ENCODE results near the gene GLRA3.
A peak's percentile ranks its signal among the peaks of the same experiment; 100 is the strongest.
"Not testable (repeated sequence)": the region's sequence is repeated elsewhere in the genome, so short reads cannot be mapped to it uniquely, and the experiment has no call there.

The GLRA3 gene

GRCh38 chr4:174713181-174713580, 115.9 kb downstream of the GLRA3 start:
- DNase-seq = no peak

DNA sequence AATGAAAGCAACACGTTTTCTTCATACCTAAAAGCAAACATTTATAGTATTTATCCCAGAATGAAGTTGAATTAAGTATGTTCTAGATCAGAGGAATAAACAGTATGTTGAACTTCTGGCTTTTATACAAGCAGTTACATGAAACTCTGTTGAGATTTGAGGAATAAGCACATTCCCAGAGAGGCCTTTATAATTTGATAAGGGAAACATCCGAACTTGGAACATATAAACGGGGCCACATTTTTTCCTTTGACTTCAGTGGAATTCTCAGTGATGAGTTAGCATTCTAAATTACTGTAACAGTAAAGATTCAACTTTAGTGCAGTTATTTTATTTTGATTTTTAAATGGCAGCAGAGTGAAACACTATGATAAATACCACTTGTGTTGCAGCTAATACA, 119.5 kb downstream of the GLRA3 start:
- DNase-seq = no peak

GRCh38 chr4:174708381-174708780, 120.7 kb downstream of the GLRA3 start:
- DNase-seq = no peak

DNA sequence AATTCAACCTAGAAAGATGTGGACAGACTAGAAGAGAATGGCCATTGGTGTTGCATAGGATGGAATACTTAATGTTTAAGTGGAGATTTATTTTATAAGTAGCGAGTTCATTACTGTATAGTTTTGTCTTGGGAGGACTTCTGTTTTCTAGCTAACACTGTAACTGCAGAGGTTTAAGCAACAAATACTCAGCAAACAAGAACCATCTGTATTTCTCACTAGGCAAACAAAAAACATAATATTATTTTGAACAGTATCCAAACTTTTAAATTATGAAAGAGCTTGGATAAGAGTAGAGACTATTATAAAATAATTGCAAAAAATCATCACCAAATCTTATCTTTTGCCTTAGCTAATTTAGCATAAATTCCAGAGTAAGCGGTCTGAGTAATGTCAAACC, 121.1 kb downstream of the GLRA3 start:
- no peak for DNase-seq

DNA sequence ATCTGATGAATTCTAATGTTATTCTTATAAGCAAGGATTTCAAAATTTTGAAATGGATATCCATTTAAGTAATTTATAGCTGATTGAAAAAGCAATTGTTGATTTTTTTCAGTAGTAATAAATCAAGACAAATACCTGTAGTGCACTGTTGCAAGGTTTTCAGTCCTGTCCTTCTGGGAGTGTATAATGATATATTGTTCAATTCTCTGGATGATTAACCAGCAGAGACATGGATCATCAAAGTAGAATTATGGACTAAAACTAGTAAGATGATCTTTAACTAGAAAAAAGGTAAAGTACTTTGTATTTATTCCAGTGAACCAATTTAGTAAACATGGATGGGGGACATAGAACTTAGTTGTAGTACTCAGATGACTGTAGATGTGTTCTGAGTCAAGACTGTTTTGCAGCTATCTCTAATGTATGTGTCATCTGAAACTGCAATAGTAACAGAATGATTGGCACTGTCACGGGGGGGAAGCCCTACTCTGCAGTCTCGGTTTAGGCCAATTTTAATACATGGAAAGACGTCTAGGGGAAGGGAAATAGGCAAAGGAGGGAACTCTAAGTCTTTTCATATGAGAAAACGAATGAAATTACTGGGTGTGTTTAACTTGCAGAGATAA, 121.9 kb downstream of the GLRA3 start:
- DNase-seq = no peak

GRCh38 chr4:174702979-174703478, 126.0 kb downstream of the GLRA3 start:
- DNase-seq = no peak

DNA sequence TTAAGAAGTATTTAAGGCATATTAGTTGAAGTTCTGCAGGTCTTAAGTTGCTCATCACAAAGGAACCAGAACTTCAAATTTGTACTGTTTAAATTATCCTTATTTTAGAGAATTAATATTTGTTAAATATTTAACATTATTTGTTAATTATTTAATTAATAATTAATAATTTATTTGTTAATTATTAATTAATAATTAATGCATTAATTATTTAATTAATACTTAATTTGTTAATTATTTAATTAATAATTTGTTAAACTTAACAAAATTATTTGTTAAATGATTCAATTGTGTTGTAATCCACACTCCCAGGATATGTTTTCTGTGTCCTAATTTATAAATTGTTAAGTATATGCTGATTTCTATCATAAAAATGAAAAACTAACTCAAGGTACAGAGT, 129.4 kb downstream of the GLRA3 start:
- no peak for DNase-seq

GRCh38 chr4:174697896-174698295, 131.2 kb downstream of the GLRA3 start:
- no peak for DNase-seq

GRCh38 chr4:174697202-174697601, 131.8 kb downstream of the GLRA3 start:
- DNase-seq = no peak

DNA sequence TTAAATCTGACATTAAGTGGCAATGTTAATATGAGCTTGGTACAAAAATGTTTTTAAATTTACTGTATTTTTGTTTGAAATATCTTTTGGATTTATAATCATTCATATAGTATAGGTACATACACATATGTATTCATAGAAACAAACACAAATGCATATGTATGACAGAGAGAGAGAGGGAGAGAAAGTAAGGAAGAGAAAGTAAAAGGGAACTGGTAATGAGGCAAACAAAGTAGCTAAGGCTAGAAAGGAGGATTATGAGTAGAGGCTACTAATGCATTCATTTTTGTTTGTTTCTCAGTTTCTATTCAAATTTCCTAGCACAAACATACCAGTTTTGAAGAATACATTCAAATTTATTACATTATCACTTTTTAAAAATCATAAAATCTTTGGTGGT, 132.4 kb downstream of the GLRA3 start:
- DNase-seq = no peak

GRCh38 chr4:174691876-174692275, 137.2 kb downstream of the GLRA3 start:
- not testable (repeated sequence) for DNase-seq

DNA sequence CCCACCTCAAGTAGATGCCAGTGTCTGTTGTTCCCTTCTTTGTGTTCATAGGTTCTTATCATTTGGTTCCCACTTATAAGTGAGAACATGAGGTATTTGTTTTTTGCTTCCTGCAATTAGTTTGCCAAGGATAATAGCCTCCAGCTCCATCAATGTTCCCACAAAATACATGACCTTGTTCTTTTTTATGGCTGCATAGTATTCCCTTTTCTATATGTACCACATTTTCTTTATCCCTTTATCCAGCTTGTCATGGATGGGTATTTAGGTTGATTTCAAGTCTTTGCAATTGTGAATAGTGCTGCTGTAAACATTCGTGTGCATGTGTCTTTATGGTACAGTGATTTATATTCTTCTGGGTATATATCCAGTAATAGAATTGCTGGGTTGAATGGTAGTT, 138.4 kb downstream of the GLRA3 start:
- DNase-seq = no peak

GRCh38 chr4:174689618-174690017, 139.4 kb downstream of the GLRA3 start:
- DNase-seq = no peak

DNA sequence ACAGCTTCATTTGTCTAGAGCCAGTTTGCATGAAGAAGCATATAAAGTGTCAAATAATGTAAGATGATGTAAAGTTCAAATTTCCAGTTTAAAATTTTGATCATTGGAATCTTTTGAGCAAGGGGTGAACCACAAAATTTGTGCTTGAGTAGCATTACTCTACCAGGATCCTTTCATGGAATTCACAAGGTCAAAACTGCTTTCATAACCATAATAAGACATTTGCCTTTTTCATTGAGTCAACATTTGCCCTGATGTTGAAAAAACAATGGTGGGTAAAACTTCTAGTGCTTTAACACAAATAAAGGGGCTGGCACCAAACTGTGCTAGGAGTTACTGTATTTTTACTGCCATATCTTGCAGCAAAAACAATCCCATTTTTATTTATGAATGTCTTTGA, 142.2 kb downstream of the GLRA3 start:
- DNase-seq = no peak

- peak in 1 of 2 experiments; percentile 2 for DNase-seq
Observed at GRCh38 chr4:174681723-174682300, 147.2 kb downstream of the GLRA3 start.

DNA sequence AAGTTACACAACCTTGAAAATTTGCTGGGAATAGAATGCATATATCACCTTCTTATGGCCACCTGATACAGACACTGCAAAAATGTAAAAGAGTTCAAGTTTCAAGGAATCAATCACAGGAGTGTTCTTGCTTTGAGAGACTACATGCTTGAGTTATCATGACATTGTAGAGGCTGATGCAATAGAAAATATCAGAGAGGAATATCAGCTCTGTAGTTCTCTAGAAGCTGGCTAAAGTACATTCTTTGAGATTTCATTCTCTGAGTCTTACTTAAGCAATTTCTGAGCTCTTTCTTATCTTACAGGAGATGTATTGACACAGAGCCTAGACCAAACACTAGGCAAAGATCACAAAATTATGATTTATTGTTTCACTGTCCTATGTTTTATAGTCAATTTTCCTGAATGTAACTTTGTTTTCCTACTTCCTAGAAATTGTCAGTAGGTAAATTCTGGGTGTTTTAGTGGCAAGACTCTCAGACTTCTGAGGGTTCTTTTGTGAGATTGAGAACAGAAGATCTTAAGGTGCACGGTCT, 154.7 kb downstream of the GLRA3 start:
- DNase-seq = no peak

DNA sequence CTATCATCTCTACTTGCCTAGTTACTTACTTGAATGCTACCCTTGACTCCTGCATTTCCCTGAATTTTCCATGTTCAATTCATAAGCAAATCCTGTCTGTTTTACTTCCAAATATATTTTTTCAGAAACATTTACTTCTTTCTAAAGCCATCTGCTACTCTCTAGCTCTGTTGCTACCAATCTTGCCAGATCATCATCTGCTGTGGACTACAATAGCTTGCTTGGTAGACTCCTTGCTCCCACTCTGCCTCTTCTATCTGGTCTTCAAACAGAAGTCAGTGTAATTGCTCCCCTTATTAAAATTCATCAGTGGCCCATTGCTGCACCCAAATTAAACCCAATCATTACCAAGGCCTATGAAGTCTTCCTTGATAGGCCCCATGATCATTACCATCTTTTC, 155.2 kb downstream of the GLRA3 start:
- DNase-seq = no peak

DNA sequence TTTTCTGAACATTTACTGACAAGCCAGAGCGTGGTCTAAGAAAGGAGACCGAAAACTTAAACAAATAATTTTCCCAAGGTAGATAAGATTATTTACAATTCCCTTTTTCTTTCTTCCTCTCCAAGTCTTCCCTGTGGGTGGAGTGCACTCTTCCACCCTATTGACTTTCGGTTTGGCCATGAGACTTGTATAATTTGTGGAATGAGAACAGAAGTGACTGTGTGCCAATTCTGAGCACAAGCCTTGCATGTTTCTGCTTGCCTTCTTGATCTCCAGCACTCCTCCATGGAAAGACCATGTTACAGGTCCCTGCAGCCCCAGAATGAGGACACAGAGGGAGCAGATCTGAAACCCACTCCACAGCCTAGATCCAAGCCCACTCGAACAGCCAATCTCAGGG, 156.8 kb downstream of the GLRA3 start:
- no peak for DNase-seq

DNA sequence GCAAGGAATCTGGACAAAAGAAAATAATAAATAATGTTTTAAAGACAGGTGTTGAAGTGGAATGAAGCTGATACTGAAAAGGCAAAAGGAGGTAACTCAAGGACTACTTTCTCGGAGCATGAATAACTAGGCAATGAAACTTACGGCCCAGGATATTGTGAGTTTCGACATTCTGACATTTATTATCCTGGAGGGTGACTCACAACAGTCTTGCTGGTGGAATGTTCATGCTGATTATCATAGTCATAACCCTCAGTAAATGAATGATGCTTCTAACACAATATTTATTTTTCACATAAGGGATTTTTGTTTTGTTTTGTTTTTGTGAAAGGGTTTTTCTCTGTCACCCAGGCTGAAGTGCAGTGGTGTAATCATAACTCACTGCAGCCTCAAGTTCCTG, 159.8 kb downstream of the GLRA3 start:
- peak in 1 of 2 experiments; percentile 11 for DNase-seq

- no peak for DNase-seq
Observed at GRCh38 chr4:174665799-174666198, 163.2 kb downstream of the GLRA3 start.

DNA sequence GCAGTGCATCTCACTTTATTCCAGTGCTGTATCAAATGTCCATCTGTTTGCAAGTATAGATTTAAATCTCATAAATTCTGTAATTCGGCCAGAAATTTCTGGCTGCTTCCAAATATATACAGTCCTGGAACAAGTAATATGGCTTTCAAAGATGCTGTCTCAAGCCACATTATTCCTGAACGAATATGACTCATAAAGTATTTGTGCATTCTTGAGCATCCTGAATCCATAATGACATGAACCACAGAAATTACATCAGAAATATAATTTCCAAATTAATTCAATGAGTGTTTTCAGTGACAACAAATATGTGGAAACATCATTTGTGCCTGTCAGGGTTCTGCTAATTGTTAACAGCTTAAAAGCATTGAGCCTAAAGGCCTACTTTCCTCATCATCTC, 165.8 kb downstream of the GLRA3 start:
- DNase-seq = no peak

- DNase-seq = no peak
Observed at GRCh38 chr4:174658246-174658645, 170.8 kb downstream of the GLRA3 start.

DNA sequence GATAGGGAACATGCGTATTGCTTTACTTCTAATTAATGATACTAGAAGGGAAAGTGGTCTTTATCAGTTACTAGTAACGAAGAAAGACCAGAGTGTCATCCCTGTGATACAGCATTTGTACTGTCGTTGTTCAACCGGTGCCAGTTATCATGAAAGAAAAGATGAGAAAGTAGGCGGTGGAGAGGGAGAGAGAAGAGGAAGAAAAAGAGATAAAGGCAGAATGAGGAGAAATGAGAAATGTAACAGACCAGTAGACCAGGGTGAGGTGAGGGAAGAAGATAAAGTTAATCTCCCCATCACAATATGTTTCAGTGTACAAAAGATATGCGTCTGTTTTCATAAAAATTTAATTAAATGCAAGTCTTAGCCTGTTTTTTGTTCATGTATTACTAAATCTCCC, 171.6 kb downstream of the GLRA3 start:
- DNase-seq = no peak

DNA sequence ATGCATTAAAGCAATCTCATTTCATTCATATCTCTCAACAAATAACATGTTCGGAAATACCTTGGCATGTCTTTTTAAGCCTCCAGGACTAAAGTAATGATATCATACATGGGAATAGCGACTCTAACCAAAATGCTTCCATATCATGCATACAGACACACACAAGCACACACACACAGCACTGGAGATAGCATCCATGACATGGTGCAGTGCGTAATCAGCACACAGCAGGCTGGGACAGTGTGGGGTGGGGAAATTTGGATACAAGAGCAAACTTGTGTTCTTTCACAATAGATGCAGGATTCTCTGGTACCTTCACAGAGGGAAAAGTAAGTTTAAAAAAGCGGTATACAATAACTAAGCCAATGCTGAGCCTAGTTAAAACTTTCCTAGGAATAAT, 174.4 kb downstream of the GLRA3 start:
- no peak for DNase-seq
